Stimulated activated CD4-positive, alpha-beta T cell treated with anti-CD3 and anti-CD28 coated beads, Interleukin-15, amount 100 ng/mL, for 48 hours (primary cell): ENCODE data around the gene PROM1.
A peak's percentile ranks its signal among the peaks of the same experiment; 100 is the strongest.

Source experiments
- DNase-seq, 2 donors: peaks; one replicate each; pipeline ENCODE4 v3.0.0-alpha.2; 2020; ENCODE audit warnings: low read depth in 2 of 2

PROM1 gene

GRCh38 chr4:15990570-15991285, 93.1 kb downstream of the PROM1 start:
- no peak for DNase-seq

GRCh38 chr4:15989424-15989823, 94.4 kb downstream of the PROM1 start:
- no peak for DNase-seq

- no peak for DNase-seq
Measured at GRCh38 chr4:15988222-15988621, 95.6 kb downstream of the PROM1 start.

- DNase-seq, result no peak
Measured at GRCh38 chr4:15986907-15987306, 96.9 kb downstream of the PROM1 start.

GRCh38 chr4:15983610-15984009, 100.2 kb downstream of the PROM1 start:
- no peak for DNase-seq

- DNase-seq, result no peak
Measured at GRCh38 chr4:15982842-15983524, 100.8 kb downstream of the PROM1 start.

GRCh38 chr4:15976456-15977447, 107.1 kb downstream of the PROM1 start:
- no peak for DNase-seq

- no peak for DNase-seq
Measured at GRCh38 chr4:15971068-15971801, 112.6 kb downstream of the PROM1 start.

- DNase-seq, result no peak
Measured at GRCh38 chr4:15968551-15969300, 115.1 kb downstream of the PROM1 start.

- DNase-seq, result no peak
Measured at GRCh38 chr4:15965325-15965724, 118.5 kb downstream of the PROM1 start.

GRCh38 chr4:15964159-15964558, 119.7 kb downstream of the PROM1 start:
- no peak for DNase-seq

- peak; percentile 40 to 48 for DNase-seq
Measured at GRCh38 chr4:15963576-15963975, 120.2 kb downstream of the PROM1 start.

- DNase-seq, result peak; percentile 40 to 47
Measured at GRCh38 chr4:15963001-15963451, 120.8 kb downstream of the PROM1 start, which contains the start of gene FGFBP2. Gene FGFBP2, minus strand, starts transcription at chr4:15963175. Its CDS starts 46 bp downstream, at chr4:15963129.

GRCh38 chr4:15961781-15962510, 121.9 kb downstream of the PROM1 start:
- no peak for DNase-seq

GRCh38 chr4:15958562-15958961, 125.3 kb downstream of the PROM1 start:
- DNase-seq, result peak in 1 of 2 donors; percentile 11

GRCh38 chr4:15956179-15956850, 127.5 kb downstream of the PROM1 start:
- peak; percentile 66 to 80 for DNase-seq

- DNase-seq, result no peak
Measured at GRCh38 chr4:15955670-15956069, 128.2 kb downstream of the PROM1 start.

- DNase-seq, result no peak
Measured at GRCh38 chr4:15953625-15954024, 130.2 kb downstream of the PROM1 start.

- DNase-seq, result no peak
Measured at GRCh38 chr4:15951781-15952180, 132.0 kb downstream of the PROM1 start.
